Lower leg skin (tissue), 4 donors: ENCODE results near the gene MAP3K3. TPM values are rescaled to one million over a fixed set of nuclear protein-coding genes. Genes with fewer than 3 reads are reported as not detected.

Source experiments
- DNase-seq, 2 donors: peaks; one replicate each; pipeline ENCODE4 v3.0.0-alpha.2; 2019; ENCODE audit warnings: low spot score in 2 of 2
- H3K4me3 ChIP-seq: fragments of 200-600 bp; sonication (generic); 2 replicates; pipeline ENCODE4 v1.5.1; 2017; ENCODE audit warnings: mild to moderate bottlenecking, low read depth; ENCODE audit not compliant: poor library complexity, severe bottlenecking
- POLR2A ChIP-seq, 2 donors: fragments of 450-650 bp; IDR thresholded peaks; one replicate each; pipeline ENCODE4 v1.6.1; 2016 to 2017; ENCODE audit warnings: antibody characterized with exemption in 2 of 2, mild to moderate bottlenecking in 1 of 2, moderate library complexity in 1 of 2
- WGBS, 2 donors: methylation state at CpG; one replicate each; pipeline ENCODE4 v1.1.5; 2018; 5-methylcytosine and 5-hydroxymethylcytosine counted together
- intact Hi-C: fragments of 100-400 bp; cut with DNase I; formaldehyde crosslinking; loops from one replicate; pipeline ENCODE4 v1.15.0; 2023; ENCODE audit warnings: low total_unique reads
- total RNA-seq, 4 donors: library from RNA; depleted of rRNA; stranded (reverse); fragments of >200 nt; gene quantifications; one replicate each; pipeline ENCODE4 v1.1.0, GENCODE V29; 2016
- TF ChIP-seq, protein P1 (sequence below), 3 donors: fragments of 450-650 bp; IDR thresholded peaks; one replicate each; pipeline ENCODE4 v1.5.1; 2016; ENCODE audit warnings: antibody characterized with exemption in 3 of 3, mild to moderate bottlenecking in 3 of 3, moderate library complexity in 2 of 3

Gene MAP3K3
- total RNA-seq, 4 donors from 2014 or later, result 25.2 to 54.1 (median 39.6) TPM

DNA sequence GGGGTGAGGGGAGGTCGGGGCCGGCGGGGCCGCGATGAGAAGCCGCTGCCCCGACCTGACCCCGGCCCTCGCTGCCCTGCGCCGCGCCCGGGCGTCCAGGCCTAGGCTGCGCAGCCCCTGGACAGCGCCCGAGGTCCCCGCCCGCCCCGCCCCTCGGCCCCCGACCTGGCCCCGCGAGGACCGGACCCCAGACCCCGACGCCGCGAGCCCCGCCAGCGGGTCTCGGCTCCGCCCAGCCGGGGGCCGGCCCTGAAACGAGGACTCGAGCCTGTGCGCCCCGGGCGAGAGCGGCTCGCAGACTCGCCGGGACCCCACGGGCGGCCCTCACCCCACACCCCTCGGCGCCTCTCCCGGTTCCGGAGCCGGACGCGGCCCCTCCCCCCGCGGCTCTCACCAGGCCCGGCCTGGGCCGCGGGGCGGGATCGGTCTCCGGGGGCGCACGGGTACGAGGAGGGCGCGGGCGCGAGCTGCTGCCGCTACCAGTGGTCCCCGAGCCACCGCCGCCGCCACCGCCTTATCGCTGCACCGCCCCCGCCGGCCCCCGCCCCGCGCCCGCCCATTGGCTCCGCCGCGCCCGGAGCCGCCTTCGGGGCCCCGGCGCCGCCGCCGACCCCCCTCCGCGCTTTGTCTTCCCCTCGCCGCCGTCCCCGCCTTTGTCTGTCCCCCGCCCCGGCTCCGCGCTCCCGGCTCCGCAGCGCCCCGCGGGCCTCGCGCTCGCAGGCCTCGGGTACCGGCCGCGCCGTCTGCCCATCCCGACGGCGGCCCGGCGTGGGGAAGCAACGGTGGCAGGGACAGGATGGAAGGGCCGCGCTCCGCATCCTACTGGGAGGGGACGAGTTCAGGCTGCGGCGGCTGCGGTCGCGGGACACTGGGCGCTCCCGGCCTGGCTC is 77.7 kb downstream of the MAP3K3 start, which contains the start of gene LIMD2:
LIMD2 (minus strand) TSS at position 488 of the 890 bp plus-strand sequence. CDS start 827 bp downstream, outside the sequence.
- H3K4me3 ChIP-seq, result no peak within 1 kb of the TSS
- TF ChIP-seq, protein P1, sequence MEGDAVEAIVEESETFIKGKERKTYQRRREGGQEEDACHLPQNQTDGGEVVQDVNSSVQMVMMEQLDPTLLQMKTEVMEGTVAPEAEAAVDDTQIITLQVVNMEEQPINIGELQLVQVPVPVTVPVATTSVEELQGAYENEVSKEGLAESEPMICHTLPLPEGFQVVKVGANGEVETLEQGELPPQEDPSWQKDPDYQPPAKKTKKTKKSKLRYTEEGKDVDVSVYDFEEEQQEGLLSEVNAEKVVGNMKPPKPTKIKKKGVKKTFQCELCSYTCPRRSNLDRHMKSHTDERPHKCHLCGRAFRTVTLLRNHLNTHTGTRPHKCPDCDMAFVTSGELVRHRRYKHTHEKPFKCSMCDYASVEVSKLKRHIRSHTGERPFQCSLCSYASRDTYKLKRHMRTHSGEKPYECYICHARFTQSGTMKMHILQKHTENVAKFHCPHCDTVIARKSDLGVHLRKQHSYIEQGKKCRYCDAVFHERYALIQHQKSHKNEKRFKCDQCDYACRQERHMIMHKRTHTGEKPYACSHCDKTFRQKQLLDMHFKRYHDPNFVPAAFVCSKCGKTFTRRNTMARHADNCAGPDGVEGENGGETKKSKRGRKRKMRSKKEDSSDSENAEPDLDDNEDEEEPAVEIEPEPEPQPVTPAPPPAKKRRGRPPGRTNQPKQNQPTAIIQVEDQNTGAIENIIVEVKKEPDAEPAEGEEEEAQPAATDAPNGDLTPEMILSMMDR (IDR thresholded peaks at IDR 0.05), result no peak
- TF ChIP-seq POLR2A (IDR thresholded peaks at IDR 0.05), result no peak
- DNase-seq, result peak in 1 of 2 donors; percentile 91
- intact Hi-C loops, result no loop called here
- 0% methylated on average over 5 of the region's 133 CpGs; no CpG with 5 or more reads in 1 of the 2 donors for WGBS, 2 donors

DNA sequence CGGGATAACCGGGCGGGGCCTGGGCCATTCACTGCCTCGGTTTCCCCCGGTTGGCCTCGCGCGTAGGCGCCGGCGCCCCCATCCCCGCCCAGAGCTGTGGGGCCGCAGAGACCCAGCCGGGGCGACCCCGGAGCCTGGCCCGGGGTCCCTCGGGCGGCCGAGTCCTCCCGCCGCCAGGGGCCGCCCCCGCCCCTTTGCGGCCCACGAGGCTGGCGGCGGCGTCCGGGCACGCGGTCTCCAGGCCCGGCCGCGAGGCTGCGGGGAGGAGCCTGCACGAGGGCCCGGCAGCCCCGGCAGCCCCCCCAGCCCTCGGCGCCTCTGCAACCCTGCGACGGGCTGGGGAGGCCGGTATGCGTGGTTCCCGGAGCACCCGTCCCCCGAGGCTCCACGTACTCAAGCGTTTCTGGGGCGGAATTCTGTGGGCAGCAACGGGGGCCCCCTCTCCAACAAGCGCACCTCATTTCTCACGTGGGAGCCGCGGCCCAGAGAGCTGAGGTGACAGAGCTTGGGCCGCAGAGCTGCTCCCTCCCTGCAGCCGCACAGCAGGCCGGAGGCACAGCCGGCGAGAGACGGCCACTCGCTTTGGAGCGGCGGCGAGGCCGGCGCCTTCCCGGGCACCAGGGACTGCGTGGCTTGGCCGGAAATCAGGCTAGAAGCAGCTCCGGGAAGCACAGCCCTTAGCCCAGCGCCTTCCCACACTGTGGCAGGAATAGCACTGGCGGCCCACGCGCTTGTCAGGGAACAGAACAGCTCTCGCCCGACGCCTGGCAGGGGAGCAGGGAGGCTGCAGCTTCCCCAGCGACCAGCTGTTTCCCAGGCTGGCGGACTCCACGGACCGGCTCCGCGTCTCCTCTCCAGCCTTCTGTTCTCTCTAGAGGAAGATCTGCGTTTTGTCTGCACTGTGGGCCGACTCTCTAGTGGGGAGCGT is 78.6 kb downstream of the MAP3K3 start:
- 22 to 52% methylated on average over 19 to 55 of the region's 88 CpGs for WGBS, 2 donors
- peak in 1 of 2 donors; percentile 86 for DNase-seq
- TF ChIP-seq, protein P1 (IDR thresholded peaks at IDR 0.05), result no peak
- TF ChIP-seq POLR2A (IDR thresholded peaks at IDR 0.05), result no peak
- H3K4me3 ChIP-seq, result no peak overlapping the region
- intact Hi-C loops, result no loop called here

DNA sequence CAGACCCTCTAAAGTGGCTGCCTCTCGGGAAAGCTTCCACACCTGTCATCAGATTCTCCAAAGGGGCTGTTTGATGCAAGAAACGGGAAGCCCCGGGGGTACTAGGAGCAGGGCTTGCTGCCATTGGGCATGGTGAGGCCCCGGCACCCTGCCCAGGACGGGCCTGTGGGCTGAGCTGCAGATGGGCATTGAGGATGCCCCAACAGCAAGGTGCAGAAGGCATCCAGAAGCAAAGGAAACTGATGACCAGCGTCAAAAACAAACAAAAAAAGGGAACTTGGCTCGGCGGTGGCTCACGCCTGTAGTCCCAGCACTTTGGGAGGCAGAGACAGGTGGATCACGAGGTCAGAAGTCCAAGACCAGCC is 79.2 kb downstream of the MAP3K3 start:
- DNase-seq, result no peak
- intact Hi-C loops, result no loop called here
- TF ChIP-seq POLR2A (IDR thresholded peaks at IDR 0.05), result no peak
- H3K4me3 ChIP-seq, result no peak overlapping the region
- WGBS, 2 donors, result 70 to 72% methylated on average over 10 of the region's 10 CpGs

DNA sequence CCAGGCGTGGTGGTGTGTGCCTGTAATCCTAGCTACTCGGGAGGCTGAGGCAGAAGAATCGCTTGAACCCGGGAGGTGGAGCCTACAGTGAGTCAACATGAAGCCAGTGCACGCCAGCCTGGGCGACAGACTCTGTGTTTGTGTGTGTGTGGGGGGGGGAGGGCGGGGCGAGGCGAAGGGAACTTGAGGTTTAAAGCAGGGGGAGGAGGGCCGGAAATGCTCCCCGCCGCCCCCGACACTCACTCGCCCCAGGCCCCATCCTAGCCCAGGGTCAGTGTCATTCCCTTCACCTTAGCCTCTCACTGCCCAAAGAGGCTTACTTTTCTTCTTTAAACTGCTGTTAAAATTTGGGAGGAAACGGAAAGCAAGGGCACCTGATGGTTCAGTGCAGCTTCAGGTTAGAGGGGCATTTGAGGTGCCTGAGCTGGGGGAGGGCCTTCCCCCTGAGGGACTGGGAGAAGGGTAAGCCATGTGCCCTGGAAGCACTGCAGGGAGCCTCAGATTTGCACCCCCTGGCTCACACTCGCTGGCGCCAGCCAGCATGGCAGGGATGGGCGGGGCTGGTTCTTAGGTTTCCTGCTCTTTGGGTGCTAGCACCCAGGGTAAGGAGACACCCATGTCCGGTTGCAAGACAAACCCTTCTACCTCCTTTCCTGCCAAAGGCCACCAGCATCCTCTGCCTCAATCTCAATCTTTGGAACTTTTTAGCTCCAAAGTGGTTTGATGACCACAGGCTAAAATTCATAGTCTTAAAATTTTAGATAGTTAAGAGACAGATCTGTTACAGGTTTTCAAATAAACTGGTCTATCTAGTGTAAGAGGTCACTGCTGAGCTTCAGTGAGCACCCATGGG is 79.9 kb downstream of the MAP3K3 start:
- intact Hi-C loops, result no loop called here
- H3K4me3 ChIP-seq, result no peak overlapping the region
- TF ChIP-seq, protein P1 (IDR thresholded peaks at IDR 0.05), result no peak
- no peak for TF ChIP-seq POLR2A (IDR thresholded peaks at IDR 0.05)
- WGBS, 2 donors, result 75 to 79% methylated on average over 19 of the region's 19 CpGs
- no peak for DNase-seq

DNA sequence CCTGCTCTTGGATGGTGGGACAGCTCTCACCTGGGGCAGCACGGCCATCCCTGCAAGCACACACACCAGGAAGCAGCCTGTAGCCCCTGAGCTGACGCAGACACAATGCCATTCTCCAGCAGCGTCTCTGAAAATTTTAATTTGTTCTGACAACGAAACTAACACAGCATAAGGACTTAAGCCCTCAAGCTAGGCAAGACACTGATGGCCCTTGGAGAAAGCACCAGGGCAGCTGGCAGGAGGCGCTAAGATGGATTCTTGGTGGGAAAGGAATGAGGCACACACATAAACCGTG is 80.5 kb downstream of the MAP3K3 start:
- no peak for TF ChIP-seq POLR2A (IDR thresholded peaks at IDR 0.05)
- TF ChIP-seq, protein P1 (IDR thresholded peaks at IDR 0.05), result no peak
- no peak overlapping the region for H3K4me3 ChIP-seq
- intact Hi-C loops, result no loop called here
- no peak for DNase-seq
- 82 to 89% methylated on average over 6 of the region's 6 CpGs for WGBS, 2 donors
